NCI-H1694 (cell line): ENCODE data around the gene RAPGEF1.

Source experiments
- DNase-seq: peaks from one replicate; lab custom pipeline; 2025; lab: John Stamatoyannopoulos, UW

Gene RAPGEF1

GRCh38 chr9:131752231-131752884, 12.5 kb upstream of the RAPGEF1 start:
- no peak for DNase-seq

- no peak for DNase-seq
Observed at GRCh38 chr9:131748411-131748955, 8.6 kb upstream of the RAPGEF1 start.

- DNase-seq, result peak; percentile 55
Observed at GRCh38 chr9:131747352-131747751, 7.5 kb upstream of the RAPGEF1 start.

GRCh38 chr9:131745610-131746009, 5.7 kb upstream of the RAPGEF1 start:
- no peak for DNase-seq

- no peak for DNase-seq
Observed at GRCh38 chr9:131744720-131745201, 4.9 kb upstream of the RAPGEF1 start.

GRCh38 chr9:131744171-131744719, 4.4 kb upstream of the RAPGEF1 start:
- DNase-seq, result no peak

GRCh38 chr9:131743501-131743900, 3.6 kb upstream of the RAPGEF1 start:
- no peak for DNase-seq

- no peak for DNase-seq
Observed at GRCh38 chr9:131743096-131743495, 3.2 kb upstream of the RAPGEF1 start.

- DNase-seq, result no peak
Observed at GRCh38 chr9:131740898-131741297, 1.0 kb upstream of the RAPGEF1 start.

- no peak for DNase-seq
Observed at GRCh38 chr9:131739133-131739958, 530 bp downstream of the RAPGEF1 start.

- DNase-seq, result no peak
Observed at GRCh38 chr9:131738293-131739132, 1.4 kb downstream of the RAPGEF1 start.

- DNase-seq, result no peak
Observed at GRCh38 chr9:131737426-131737825, 2.5 kb downstream of the RAPGEF1 start.

- no peak for DNase-seq
Observed at GRCh38 chr9:131736431-131736830, 3.4 kb downstream of the RAPGEF1 start.

- no peak for DNase-seq
Observed at GRCh38 chr9:131735238-131736128, 4.4 kb downstream of the RAPGEF1 start.

- DNase-seq, result no peak
Observed at GRCh38 chr9:131734781-131735180, 5.1 kb downstream of the RAPGEF1 start.

GRCh38 chr9:131734165-131734610, 5.7 kb downstream of the RAPGEF1 start:
- DNase-seq, result no peak

- no peak for DNase-seq
Observed at GRCh38 chr9:131733541-131734061, 6.3 kb downstream of the RAPGEF1 start.

- no peak for DNase-seq
Observed at GRCh38 chr9:131732636-131733289, 7.1 kb downstream of the RAPGEF1 start.

GRCh38 chr9:131732061-131732526, 7.8 kb downstream of the RAPGEF1 start:
- peak; percentile 85 for DNase-seq

GRCh38 chr9:131731644-131732043, 8.2 kb downstream of the RAPGEF1 start:
- DNase-seq, result no peak
